Mesothelial cell of epicardium (in vitro differentiated cells): Measurements from ENCODE around the gene RGL3. TPM values are rescaled to one million over a fixed set of nuclear protein-coding genes. Genes with fewer than 3 reads are reported as not detected.

Experiments used
- DNase-seq, 2 experiments: peaks; one replicate each; pipeline ENCODE4 v3.0.0; 2021; ENCODE audit warnings: low spot score in 2 of 2; ENCODE audit not compliant: unreplicated experiment in 2 of 2
- H3K27ac Mint-ChIP-seq: 2 replicates; pipeline ENCODE4 v1.8.0; 2021; ENCODE audit warnings: mixed read lengths
- H3K27me3 Mint-ChIP-seq: 2 replicates; pipeline ENCODE4 v1.8.0; 2021; ENCODE audit warnings: low read depth, mixed read lengths
- H3K36me3 Mint-ChIP-seq: 2 replicates; pipeline ENCODE4 v1.8.0; 2021; ENCODE audit warnings: mixed read lengths
- H3K4me1 Mint-ChIP-seq: 2 replicates; pipeline ENCODE4 v1.8.0; 2021; ENCODE audit warnings: mixed read lengths
- H3K4me3 Mint-ChIP-seq: 2 replicates; pipeline ENCODE4 v1.8.0; 2021; ENCODE audit warnings: mild to moderate bottlenecking, moderate library complexity, mixed read lengths
- H3K9me3 Mint-ChIP-seq: 2 replicates; pipeline ENCODE4 v1.8.0; 2021; ENCODE audit warnings: mixed read lengths
- total RNA-seq: library from RNA; stranded (reverse); gene quantifications from 3 replicates; pipeline ENCODE4 v1.2.1, GENCODE V29; 2021
- TF ChIP-seq, protein P1 (sequence below): fragments of 200-600 bp; sonication (generic); IDR thresholded peaks from one replicate; pipeline ENCODE4 v1.5.0; 2021; ENCODE audit warnings: antibody characterized with exemption; ENCODE audit not compliant: unreplicated experiment

RGL3 gene
- total RNA-seq, 1 donor from 2014 or later: 80.8 TPM

DNA sequence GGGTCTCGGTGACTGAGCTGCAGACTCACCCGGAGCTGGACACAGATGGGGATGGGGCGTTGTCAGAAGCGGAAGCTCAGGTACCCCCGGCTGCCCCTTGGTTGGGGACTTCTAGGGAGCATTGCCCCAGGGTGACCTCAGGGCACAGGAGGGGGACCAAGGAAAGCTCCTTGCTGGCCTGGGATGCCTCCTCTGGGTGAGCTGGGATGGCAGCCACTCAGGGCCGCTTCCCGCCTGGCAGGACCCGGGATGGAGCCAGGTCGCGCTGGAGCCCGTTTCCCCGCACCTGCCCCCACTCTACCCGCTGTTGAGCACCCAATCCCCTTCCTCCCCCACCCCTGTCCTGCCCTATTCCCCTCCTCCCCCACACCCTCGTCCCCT lies 27.1 kb upstream of the RGL3 start:
- TF ChIP-seq, protein P1, sequence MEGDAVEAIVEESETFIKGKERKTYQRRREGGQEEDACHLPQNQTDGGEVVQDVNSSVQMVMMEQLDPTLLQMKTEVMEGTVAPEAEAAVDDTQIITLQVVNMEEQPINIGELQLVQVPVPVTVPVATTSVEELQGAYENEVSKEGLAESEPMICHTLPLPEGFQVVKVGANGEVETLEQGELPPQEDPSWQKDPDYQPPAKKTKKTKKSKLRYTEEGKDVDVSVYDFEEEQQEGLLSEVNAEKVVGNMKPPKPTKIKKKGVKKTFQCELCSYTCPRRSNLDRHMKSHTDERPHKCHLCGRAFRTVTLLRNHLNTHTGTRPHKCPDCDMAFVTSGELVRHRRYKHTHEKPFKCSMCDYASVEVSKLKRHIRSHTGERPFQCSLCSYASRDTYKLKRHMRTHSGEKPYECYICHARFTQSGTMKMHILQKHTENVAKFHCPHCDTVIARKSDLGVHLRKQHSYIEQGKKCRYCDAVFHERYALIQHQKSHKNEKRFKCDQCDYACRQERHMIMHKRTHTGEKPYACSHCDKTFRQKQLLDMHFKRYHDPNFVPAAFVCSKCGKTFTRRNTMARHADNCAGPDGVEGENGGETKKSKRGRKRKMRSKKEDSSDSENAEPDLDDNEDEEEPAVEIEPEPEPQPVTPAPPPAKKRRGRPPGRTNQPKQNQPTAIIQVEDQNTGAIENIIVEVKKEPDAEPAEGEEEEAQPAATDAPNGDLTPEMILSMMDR: no peak
- no peaks in the 10 kb centered on the region for H3K9me3 Mint-ChIP-seq
- no peaks in the 10 kb centered on the region for H3K4me1 Mint-ChIP-seq
- H3K27me3 Mint-ChIP-seq: no peaks in the 10 kb centered on the region
- DNase-seq: no peak
- H3K27ac Mint-ChIP-seq: no peak overlapping the region
- H3K4me3 Mint-ChIP-seq: no peak overlapping the region
- peaks cover 14% of the 10 kb centered on the region for H3K36me3 Mint-ChIP-seq

DNA sequence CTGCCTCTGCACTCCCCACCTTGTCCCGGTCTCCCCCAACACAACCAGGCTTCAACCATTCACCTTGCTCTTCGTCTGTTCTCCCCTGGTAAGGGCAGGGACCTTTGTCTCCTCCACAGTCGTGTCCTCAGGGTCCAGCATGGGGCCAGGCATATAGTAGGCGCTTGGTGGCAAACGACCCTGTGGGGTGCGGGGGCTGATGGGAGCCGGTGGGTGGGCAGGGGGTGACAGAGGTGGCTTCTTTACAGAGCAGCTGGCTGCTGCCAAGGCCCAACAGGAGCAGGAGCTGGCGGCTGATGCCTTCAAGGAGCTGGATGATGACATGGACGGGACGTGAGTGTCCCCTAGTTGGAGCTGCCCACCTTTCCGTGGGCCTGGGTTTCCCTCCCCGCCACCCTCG lies 26.0 kb upstream of the RGL3 start:
- H3K27ac Mint-ChIP-seq: no peak overlapping the region
- H3K4me3 Mint-ChIP-seq: no peak overlapping the region
- TF ChIP-seq, protein P1: no peak
- H3K27me3 Mint-ChIP-seq: no peaks in the 10 kb centered on the region
- DNase-seq: no peak
- H3K9me3 Mint-ChIP-seq: no peaks in the 10 kb centered on the region
- H3K36me3 Mint-ChIP-seq: peaks cover 16% of the 10 kb centered on the region
- H3K4me1 Mint-ChIP-seq: no peaks in the 10 kb centered on the region

DNA sequence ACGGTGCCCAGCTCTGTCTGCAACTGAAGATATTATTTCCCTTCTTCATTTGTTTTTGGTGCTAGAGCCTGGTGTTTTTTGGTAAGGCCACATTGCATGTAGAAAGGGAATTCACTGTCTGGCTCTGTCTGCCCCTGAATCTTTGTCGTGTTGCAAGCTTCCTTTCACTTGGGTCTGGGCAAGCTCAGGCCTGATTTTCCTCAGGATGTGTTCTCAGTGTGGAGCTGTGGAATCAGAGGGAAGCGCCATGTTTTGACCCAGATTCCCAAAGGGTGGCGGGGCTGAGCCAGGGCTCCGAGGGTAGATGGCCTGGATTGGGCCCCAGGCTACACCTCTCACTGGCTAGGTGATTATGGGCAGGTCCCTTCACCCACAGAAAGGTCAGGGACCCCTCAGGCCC lies 24.9 kb upstream of the RGL3 start:
- no peaks in the 10 kb centered on the region for H3K4me1 Mint-ChIP-seq
- TF ChIP-seq, protein P1: no peak
- no peak for DNase-seq
- no peaks in the 10 kb centered on the region for H3K9me3 Mint-ChIP-seq
- H3K27ac Mint-ChIP-seq: no peak overlapping the region
- H3K36me3 Mint-ChIP-seq: peaks cover 16% of the 10 kb centered on the region
- no peak overlapping the region for H3K4me3 Mint-ChIP-seq
- no peaks in the 10 kb centered on the region for H3K27me3 Mint-ChIP-seq

DNA sequence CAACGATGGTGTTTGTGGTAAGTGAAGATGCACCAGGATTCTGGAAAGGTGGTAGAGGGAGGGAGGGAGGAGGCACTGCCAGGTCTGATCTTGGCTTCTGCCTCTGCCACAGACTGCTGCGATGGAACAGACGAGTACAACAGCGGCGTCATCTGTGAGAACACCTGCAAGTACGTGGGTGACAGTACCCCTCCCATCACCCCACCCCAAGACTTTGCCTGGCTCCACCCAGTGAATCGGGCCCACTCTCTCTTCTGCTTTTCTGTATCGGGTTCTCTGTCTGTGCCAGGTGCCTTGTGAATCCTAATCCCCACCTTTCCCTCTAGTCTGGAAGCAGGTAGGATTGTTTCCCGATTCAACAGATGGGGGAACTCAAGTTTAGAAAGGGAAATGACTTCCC lies 18.8 kb upstream of the RGL3 start:
- DNase-seq: no peak
- Mint-ChIP-seq H3K36me3 (peaks cover 20% of the 10 kb centered on the region), H3K4me1 (peaks cover 22% of the 10 kb centered on the region), H3K9me3 (no peaks in the 10 kb centered on the region), H3K27ac (no peak overlapping the region), H3K27me3 (no peaks in the 10 kb centered on the region), H3K4me3 (peak overlapping the region; percentile 95)
- TF ChIP-seq, protein P1: no peak

DNA sequence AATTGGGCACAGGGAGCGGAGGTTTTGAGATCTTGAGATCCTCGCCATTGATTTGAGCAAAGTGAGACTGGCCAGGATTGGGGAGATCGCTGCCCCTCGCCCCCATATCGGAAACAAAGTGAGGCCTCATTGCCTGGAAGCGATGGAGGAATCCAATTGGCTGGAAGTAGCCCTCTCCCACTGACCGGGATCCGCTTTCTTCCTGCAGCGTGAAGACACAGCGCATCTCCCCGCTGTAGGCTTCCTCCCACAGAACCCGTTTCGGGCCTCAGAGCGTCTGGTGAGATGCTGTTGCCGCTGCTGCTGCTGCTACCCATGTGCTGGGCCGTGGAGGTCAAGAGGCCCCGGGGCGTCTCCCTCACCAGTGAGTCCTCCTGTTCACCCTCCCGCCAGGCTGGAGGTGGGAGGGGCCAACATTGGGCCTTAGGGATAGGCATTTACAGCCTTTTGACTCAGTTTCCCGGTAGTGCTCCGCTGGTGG lies 16.8 kb upstream of the RGL3 start:
- Mint-ChIP-seq H3K36me3 (peaks cover 10% of the 10 kb centered on the region), H3K27ac (peak overlapping the region; percentile 99), H3K27me3 (no peaks in the 10 kb centered on the region), H3K4me1 (peaks cover 22% of the 10 kb centered on the region), H3K9me3 (no peaks in the 10 kb centered on the region), H3K4me3 (peak overlapping the region; percentile 95)
- no peak for DNase-seq
- TF ChIP-seq, protein P1: no peak
